Endothelial cell of umbilical vein (primary cell): ENCODE measurements around the gene ARL8A. TPM values are rescaled to one million over a fixed set of nuclear protein-coding genes. Genes with fewer than 3 reads are reported as not detected.

Source experiments
- BruUV-seq: library from RNA; stranded (reverse); fragments of 400-500 nt; replicated peaks from 2 replicates; lab custom pipeline; 2021; lab: Mats Ljungman, UMichigan
- CTCF ChIA-PET: fragments of 300-600, 350-600 bp; sonication (Branson Sonifier 250); formaldehyde crosslinking; loops from one replicate; lab custom pipeline; 2021; ENCODE audit warnings: antibody characterized with exemption, inconsistent platforms; lab: Charles Lee
- POLR2A ChIA-PET: fragments of 300-600, 350-600 bp; sonication (Branson Sonifier 250); formaldehyde crosslinking; loops from one replicate; lab custom pipeline; 2021; ENCODE audit warnings: antibody characterized with exemption, inconsistent platforms; lab: Charles Lee
- DNase-seq: peaks from one replicate; pipeline ENCODE4 v3.0.0-alpha.2; 2011; ENCODE audit warnings: low read depth, low spot score
- FAIRE-seq: peaks from 2 replicates; lab custom pipeline; 2011; peaks lifted over from hg19 to GRCh38; lab: Jason Lieb, UNC
- H2AFZ ChIP-seq: 2 replicates; pipeline ENCODE4 v1.6.0; 2012; ENCODE audit warnings: low read depth, low read length, control low read depth, inconsistent platforms
- H3K27ac ChIP-seq: 2 replicates; pipeline ENCODE4 v1.5.1; 2011; ENCODE audit warnings: low read depth, mild to moderate bottlenecking, control low read depth, low read length, moderate library complexity; ENCODE audit not compliant: insufficient read depth
- H3K27me3 ChIP-seq, 2 experiments: 2 replicates each; pipeline versions ENCODE4 v1.6.0 to v1.6.1; 2011; ENCODE audit warnings: low read length in 2 of 2, mixed read lengths in 1 of 2; ENCODE audit not compliant: control insufficient read depth in 2 of 2, insufficient read depth in 2 of 2
- H3K36me3 ChIP-seq, 2 experiments: 2 replicates in 1 of 2; 3 replicates in 1 of 2; pipeline ENCODE4 v1.5.1; 2011; ENCODE audit warnings: low read length in 2 of 2, mild to moderate bottlenecking in 1 of 2, moderate library complexity in 1 of 2; ENCODE audit not compliant: control insufficient read depth in 2 of 2, insufficient read depth in 2 of 2; ENCODE audit errors: extremely low read depth in 1 of 2
- H3K4me1 ChIP-seq: 3 replicates; pipeline ENCODE4 v1.5.1; 2011; ENCODE audit warnings: mild to moderate bottlenecking, low read length; ENCODE audit not compliant: control insufficient read depth, insufficient read depth; ENCODE audit errors: extremely low read depth
- H3K4me2 ChIP-seq: 2 replicates; pipeline ENCODE4 v1.6.1; 2011; ENCODE audit warnings: low read length, control low read depth, mixed read lengths; ENCODE audit not compliant: insufficient read depth
- H3K4me3 ChIP-seq, 3 experiments: fragments of 200-600 bp in 1 of 3; sonication (generic), shearing (Covaris generic) in 1 of 3; replicated peaks in 1 of 3; 2 replicates each; pipeline ENCODE4 v1.5.1; 2011 to 2016; ENCODE audit warnings: control low read depth in 3 of 3, low read length in 3 of 3, mild to moderate bottlenecking in 2 of 3, inconsistent platforms in 1 of 3, low read depth in 1 of 3, moderate library complexity in 1 of 3; ENCODE audit not compliant: insufficient read depth in 1 of 3
- H3K79me2 ChIP-seq: 2 replicates; pipeline ENCODE4 v1.6.0; 2012; ENCODE audit warnings: low read length, inconsistent platforms; ENCODE audit not compliant: control insufficient read depth, insufficient read depth
- H3K9ac ChIP-seq: replicated peaks from 2 replicates; pipeline ENCODE3; 2011; ENCODE audit warnings: low read length, control low read depth; ENCODE audit not compliant: insufficient read depth; ENCODE audit errors: extremely low read depth
- H3K9me1 ChIP-seq: replicated peaks from 3 replicates; pipeline ENCODE4 v1.6.0; 2011; ENCODE audit warnings: mild to moderate bottlenecking, low read length; ENCODE audit not compliant: control insufficient read depth, insufficient read depth; ENCODE audit errors: extremely low read depth
- H3K9me3 ChIP-seq: replicated peaks from 2 replicates; pipeline ENCODE4 v1.5.1; 2012; ENCODE audit warnings: low read length, inconsistent platforms; ENCODE audit not compliant: control insufficient read depth, insufficient read depth
- H4K20me1 ChIP-seq: replicated peaks from 2 replicates; pipeline ENCODE3; 2011; ENCODE audit warnings: mild to moderate bottlenecking, low read length; ENCODE audit not compliant: control insufficient read depth, insufficient read depth; ENCODE audit errors: extremely low read depth
- CTCF ChIP-seq, 2 donors: IDR thresholded peaks; 1 replicate in 1 of 2; 2 replicates in 1 of 2; pipeline ENCODE4 v1.5.1; 2011; ENCODE audit warnings: low read length in 2 of 2, mild to moderate bottlenecking in 2 of 2, moderate library complexity in 2 of 2, control low read depth in 1 of 2, inconsistent platforms in 1 of 2, low read depth in 1 of 2; ENCODE audit not compliant: insufficient read depth in 1 of 2; ENCODE audit errors: extremely low read depth in 1 of 2
- GATA2 ChIP-seq: IDR thresholded peaks from 2 replicates; pipeline ENCODE4 v1.7.0; 2011; ENCODE audit warnings: low read depth, mild to moderate bottlenecking, moderate library complexity, mixed read lengths, low read length; ENCODE audit not compliant: insufficient read length, insufficient read depth
- MYC ChIP-seq: IDR thresholded peaks from one replicate; pipeline ENCODE4 v1.6.1; 2011; ENCODE audit warnings: mild to moderate bottlenecking, low read depth, low read length
- POLR2A ChIP-seq: IDR thresholded peaks from 2 replicates; pipeline ENCODE4 v1.6.1; 2012; ENCODE audit warnings: low read depth, mild to moderate bottlenecking, control low read depth, low read length
- dilution Hi-C: fragments of 300-500 bp; cut with MboI; formaldehyde crosslinking; loops from one replicate; pipeline ENCODE4 v1.15.0; 2019; ENCODE audit warnings: low sequenced_read_pairs; ENCODE audit not compliant: extremely low pct_ligation_motif_present
- intact Hi-C: fragments of 100-400 bp; cut with micrococcal nuclease; formaldehyde crosslinking; loops from one replicate; pipeline ENCODE4 v1.10.0; 2022
- polyA plus RNA-seq, 4 experiments: library from polyadenylated mRNA; depleted of rRNA in 3 of 4; stranded (reverse) in 3 of 4; unstranded in 1 of 4; fragments of >200 nt; gene quantifications; 2 replicates each; pipeline versions ENCODE4 v1.2.1 to v1.2.3, GENCODE V29; 2011 to 2012; ENCODE audit warnings: missing spikeins in 1 of 4
- total RNA-seq: library from RNA; stranded (reverse); gene quantifications from 2 replicates; pipeline ENCODE4 v1.2.3, GENCODE V29; 2021
- TF ChIP-seq, protein P1 (sequence below): IDR thresholded peaks from 2 replicates; pipeline ENCODE4 v1.6.1; 2011; ENCODE audit not compliant: insufficient read depth, insufficient read length

ARL8A gene
- total and polyA plus RNA-seq, 2 donors (not counting 3 experiments of a cell fraction or from before 2014, with no cell fraction given), result 54.3 to 69.5 TPM

DNA sequence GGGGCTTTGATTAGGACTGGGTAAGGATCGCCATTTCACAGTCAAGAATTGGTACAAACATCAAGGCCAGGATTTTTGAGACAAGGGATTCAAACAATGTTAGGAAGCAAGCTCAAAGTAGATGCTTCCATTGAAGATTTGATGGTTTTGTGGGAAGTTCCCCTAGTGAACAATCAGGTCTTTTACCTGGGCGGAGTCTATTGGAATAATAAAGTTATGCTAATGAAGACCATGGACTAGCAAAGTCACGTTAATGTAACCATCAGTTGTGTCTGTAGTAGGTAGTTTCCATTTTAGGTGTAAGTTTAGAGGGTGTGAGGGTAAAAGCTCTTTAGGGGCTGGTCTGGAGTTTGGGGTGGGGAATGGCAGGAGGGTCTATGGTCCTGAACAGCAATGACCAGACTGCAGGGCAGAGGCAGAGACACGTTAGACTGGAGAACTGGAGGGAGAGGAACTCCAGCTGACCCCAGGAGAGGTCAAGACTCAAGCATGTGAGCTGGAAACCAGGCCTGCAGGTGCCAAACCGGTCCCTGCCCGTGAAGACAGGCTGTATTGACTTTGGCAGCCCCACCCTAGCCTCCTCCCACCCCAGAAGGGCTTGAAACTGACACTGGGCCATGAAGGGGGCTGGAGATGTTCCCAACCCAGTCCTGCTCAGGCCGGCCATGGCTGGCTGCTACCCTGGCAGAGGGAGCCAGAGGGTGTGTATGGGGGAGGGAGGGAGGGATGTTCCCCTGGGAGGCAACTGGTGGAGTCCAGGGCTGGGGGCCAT, 57.8 kb downstream of the ARL8A start:
- BruUV-seq, result no TSS peak
- POLR2A ChIA-PET, result no interaction called here
- no peak overlapping the region for H3K9ac ChIP-seq

More for the DNA sequence above, 57.8 kb downstream of the ARL8A start:
- Histone ChIP-seq H3K27me3 (peaks cover 3 to 5% of the 10 kb centered on the region in 2 experiments), H3K9me3 (no peaks in the 10 kb centered on the region), H3K36me3 (no peaks in the 10 kb centered on the region), H3K27ac (no peak overlapping the region), H3K79me2 (no peaks in the 10 kb centered on the region), H3K4me1 (no peaks in the 10 kb centered on the region), H3K4me3 (no peak overlapping the region), H3K4me2 (no peak overlapping the region), H4K20me1 (no peaks in the 10 kb centered on the region), H2AFZ (no peak overlapping the region), H3K9me1 (no peaks in the 10 kb centered on the region)
- intact Hi-C loops, result no loop called here
- DNase-seq, result no peak
- CTCF ChIA-PET, result no interaction called here
- no peak for FAIRE-seq
- TF ChIP-seq CTCF (IDR thresholded peaks at IDR 0.05; ENCODE audit: extremely low read depth in 1 of 2, insufficient read depth in 1 of 2, low read depth in 1 of 2, low read length in 2 of 2), result no peak
- no peak for TF ChIP-seq POLR2A
- TF ChIP-seq, protein P1, sequence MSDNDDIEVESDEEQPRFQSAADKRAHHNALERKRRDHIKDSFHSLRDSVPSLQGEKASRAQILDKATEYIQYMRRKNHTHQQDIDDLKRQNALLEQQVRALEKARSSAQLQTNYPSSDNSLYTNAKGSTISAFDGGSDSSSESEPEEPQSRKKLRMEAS, result no peak
- TF ChIP-seq MYC, result no peak
- no peak for TF ChIP-seq GATA2
- dilution Hi-C loops, result no loop called here
